PFSK-1 (cell line): ENCODE data around the gene NRL.

Source experiments
- POLR2AphosphoS5 ChIP-seq: IDR thresholded peaks from 2 replicates; pipeline ENCODE4 v1.6.1; 2012; ENCODE audit warnings: low read depth, mild to moderate bottlenecking, control low read depth, low read length, moderate library complexity
- SIN3A ChIP-seq: IDR thresholded peaks from 2 replicates; pipeline ENCODE4 v1.6.1; 2012; ENCODE audit warnings: mild to moderate bottlenecking, low read length, moderate library complexity, borderline replicate concordance; ENCODE audit not compliant: insufficient read depth
- TAF1 ChIP-seq: IDR thresholded peaks from 2 replicates; pipeline ENCODE4 v1.6.1; 2012; ENCODE audit warnings: low read length, control low read depth, borderline replicate concordance; ENCODE audit not compliant: insufficient read depth
- TF ChIP-seq, protein P1 (sequence below), 2 experiments: IDR thresholded peaks; 2 replicates each; pipeline versions ENCODE4 v1.6.1 to v1.8.0; 2011 to 2012; ENCODE audit warnings: low read depth in 2 of 2, low read length in 2 of 2, control low read depth in 1 of 2, inconsistent platforms in 1 of 2, mild to moderate bottlenecking in 1 of 2, moderate library complexity in 1 of 2; ENCODE audit not compliant: insufficient read depth in 1 of 2

DNA sequence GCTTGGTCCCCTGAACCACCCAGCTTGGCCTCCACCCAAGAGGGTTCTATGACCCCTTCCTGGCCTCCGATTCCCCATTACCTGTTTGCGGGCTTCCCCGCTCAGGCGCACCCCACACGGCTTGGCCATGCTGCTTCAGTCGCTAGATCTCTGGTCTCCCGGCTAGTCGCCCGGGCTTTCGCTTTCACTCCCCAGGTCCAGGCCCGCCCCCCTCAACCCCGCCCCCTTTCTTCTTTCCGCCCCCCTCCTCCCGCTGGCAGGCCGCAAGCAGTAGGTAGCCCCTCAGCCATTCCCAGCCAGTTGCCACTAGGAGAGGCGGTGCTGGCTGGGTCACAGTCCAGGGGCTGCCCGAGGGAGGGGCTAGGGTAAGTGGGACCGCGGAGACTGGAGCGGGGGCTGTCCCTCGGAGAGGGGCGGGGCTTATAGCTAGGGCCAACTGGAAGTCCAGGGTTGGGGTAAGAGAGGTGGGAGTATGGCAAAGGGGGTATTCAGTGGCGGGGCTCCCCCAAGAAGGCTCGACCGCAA lies 31.8 kb upstream of the NRL start, which contains the start of gene PSME2:
- TF ChIP-seq SIN3A (no peak), POLR2AphosphoS5 (no peak; the same call in 1 of the 2 replicates), TAF1 (no peak)
- TF ChIP-seq, protein P1, sequence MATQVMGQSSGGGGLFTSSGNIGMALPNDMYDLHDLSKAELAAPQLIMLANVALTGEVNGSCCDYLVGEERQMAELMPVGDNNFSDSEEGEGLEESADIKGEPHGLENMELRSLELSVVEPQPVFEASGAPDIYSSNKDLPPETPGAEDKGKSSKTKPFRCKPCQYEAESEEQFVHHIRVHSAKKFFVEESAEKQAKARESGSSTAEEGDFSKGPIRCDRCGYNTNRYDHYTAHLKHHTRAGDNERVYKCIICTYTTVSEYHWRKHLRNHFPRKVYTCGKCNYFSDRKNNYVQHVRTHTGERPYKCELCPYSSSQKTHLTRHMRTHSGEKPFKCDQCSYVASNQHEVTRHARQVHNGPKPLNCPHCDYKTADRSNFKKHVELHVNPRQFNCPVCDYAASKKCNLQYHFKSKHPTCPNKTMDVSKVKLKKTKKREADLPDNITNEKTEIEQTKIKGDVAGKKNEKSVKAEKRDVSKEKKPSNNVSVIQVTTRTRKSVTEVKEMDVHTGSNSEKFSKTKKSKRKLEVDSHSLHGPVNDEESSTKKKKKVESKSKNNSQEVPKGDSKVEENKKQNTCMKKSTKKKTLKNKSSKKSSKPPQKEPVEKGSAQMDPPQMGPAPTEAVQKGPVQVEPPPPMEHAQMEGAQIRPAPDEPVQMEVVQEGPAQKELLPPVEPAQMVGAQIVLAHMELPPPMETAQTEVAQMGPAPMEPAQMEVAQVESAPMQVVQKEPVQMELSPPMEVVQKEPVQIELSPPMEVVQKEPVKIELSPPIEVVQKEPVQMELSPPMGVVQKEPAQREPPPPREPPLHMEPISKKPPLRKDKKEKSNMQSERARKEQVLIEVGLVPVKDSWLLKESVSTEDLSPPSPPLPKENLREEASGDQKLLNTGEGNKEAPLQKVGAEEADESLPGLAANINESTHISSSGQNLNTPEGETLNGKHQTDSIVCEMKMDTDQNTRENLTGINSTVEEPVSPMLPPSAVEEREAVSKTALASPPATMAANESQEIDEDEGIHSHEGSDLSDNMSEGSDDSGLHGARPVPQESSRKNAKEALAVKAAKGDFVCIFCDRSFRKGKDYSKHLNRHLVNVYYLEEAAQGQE (IDR thresholded peaks at IDR 0.05; ENCODE audit: insufficient read depth in 1 of 2, low read depth in 2 of 2, low read length in 2 of 2), result no peak
